HG03571 (cell line): ENCODE results near the gene LRMDA.

Source experiments
- ATAC-seq: cut with Tn5 transposase; IDR thresholded peaks from one replicate; pipeline ENCODE4 v1.9.1; 2021; ENCODE audit not compliant: unreplicated experiment

Gene LRMDA

GRCh38 chr10:76342996-76343395 lies 911.6 kb downstream of the LRMDA start:
- ATAC-seq = no peak

- no peak for ATAC-seq
These were observed 916.4 kb downstream of the LRMDA start for GRCh38 chr10:76347832-76348231.

GRCh38 chr10:76350583-76350982 lies 919.2 kb downstream of the LRMDA start:
- no peak for ATAC-seq

GRCh38 chr10:76352300-76352699 lies 920.9 kb downstream of the LRMDA start:
- no peak for ATAC-seq

- no peak for ATAC-seq
These were observed 921.9 kb downstream of the LRMDA start for GRCh38 chr10:76353237-76353851.

- ATAC-seq = no peak
These were observed 922.9 kb downstream of the LRMDA start for GRCh38 chr10:76354212-76354738.

GRCh38 chr10:76354921-76355320 lies 923.5 kb downstream of the LRMDA start:
- ATAC-seq = no peak

- ATAC-seq = no peak
These were observed 925.1 kb downstream of the LRMDA start for GRCh38 chr10:76356557-76356956.

- no peak for ATAC-seq
These were observed 926.4 kb downstream of the LRMDA start for GRCh38 chr10:76357726-76358415.

- ATAC-seq = no peak
These were observed 927.4 kb downstream of the LRMDA start for GRCh38 chr10:76358743-76359395.

- no peak for ATAC-seq
These were observed 944.3 kb downstream of the LRMDA start for GRCh38 chr10:76375761-76376160.

- no peak for ATAC-seq
These were observed 951.0 kb downstream of the LRMDA start for GRCh38 chr10:76382381-76382851.

- ATAC-seq = no peak
These were observed 957.0 kb downstream of the LRMDA start for GRCh38 chr10:76388321-76389023.

- no peak for ATAC-seq
These were observed 962.7 kb downstream of the LRMDA start for GRCh38 chr10:76393875-76394706.

- ATAC-seq = no peak
These were observed 963.3 kb downstream of the LRMDA start for GRCh38 chr10:76394707-76395042.

GRCh38 chr10:76395251-76395650 lies 963.8 kb downstream of the LRMDA start:
- ATAC-seq = no peak

- ATAC-seq = no peak
These were observed 964.7 kb downstream of the LRMDA start for GRCh38 chr10:76396134-76396533.

- no peak for ATAC-seq
These were observed 966.0 kb downstream of the LRMDA start for GRCh38 chr10:76397181-76398042.

- ATAC-seq = no peak
These were observed 966.8 kb downstream of the LRMDA start for GRCh38 chr10:76398043-76398710.
